Left renal cortex interstitium (tissue), 4 donors: ENCODE results near the gene ZNF264. TPM values are rescaled to one million over a fixed set of nuclear protein-coding genes. Genes with fewer than 3 reads are reported as not detected.
"Not testable (repeated sequence)": the region's sequence is repeated elsewhere in the genome, so short reads cannot be mapped to it uniquely, and the experiment has no call there.

ENCODE experiments used
- DNase-seq, 4 donors: peaks; one replicate each; pipeline ENCODE4 v3.0.0-alpha.2; 2013; ENCODE audit warnings: low read depth in 4 of 4, low spot score in 2 of 4, missing footprints in 1 of 4
- polyA plus RNA-seq, 4 donors: library from polyadenylated mRNA; unstranded; fragments of 120-200 nt; gene quantifications; one replicate each; pipeline ENCODE4 v1.2.1, GENCODE V29; 2013; ENCODE audit not compliant: insufficient read length in 4 of 4

ZNF264 gene
- 10 to 100 TPM; 15.6 to 24.3 (median 20.6) TPM for polyA plus RNA-seq

DNA sequence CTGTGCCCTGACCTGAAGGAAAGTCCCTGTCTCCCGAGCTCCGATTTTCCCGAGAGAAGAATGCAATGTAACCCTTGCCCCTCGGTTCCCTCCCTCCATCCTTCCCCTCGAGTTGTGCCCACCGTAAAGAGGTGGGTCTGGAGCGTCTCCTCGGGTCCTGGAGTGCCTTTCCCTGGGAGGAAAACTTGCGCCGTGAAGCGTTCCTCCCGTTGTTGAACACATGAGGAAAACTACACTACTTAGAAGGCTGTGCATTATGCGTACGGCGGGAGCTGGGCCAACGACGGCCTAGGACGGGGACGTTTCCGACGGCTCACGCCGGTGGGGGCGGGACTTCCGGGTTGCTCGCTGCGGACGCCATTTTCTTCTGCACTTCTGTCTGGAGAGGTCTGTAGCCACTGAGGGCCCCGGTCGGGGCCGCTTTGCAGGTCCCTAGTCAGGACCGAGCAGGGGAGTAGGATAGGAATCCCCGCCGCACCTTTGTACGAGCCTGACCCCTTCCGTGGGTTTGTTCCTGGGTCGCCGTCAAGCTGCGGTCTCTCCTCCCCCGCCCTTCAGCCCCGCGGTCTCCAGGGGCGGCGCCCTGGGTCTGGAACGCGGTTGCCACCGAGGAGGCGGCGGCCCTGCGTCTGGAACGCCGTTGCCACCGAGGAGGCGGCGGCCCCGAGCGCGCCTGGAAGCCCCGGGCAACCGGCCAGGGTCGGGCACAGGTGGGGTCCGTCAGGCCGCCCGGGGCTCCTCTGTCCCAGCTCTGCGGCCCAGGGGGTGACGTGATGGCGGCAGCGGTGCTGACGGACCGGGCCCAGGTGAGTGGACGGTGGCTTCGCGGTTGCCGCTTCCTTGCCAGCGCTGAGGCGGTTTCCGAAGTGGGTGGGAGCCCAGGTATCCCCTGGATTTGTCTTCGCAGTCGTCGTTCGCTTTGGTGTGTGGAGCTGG is at the start of gene ZNF264:
Gene ZNF264, plus strand, starts transcription at position 360 of the 936 bp plus-strand sequence. Its CDS starts 414 bp downstream, at position 774.
- DNase-seq, result peak; percentile 71 to 84 (median 80)

DNA sequence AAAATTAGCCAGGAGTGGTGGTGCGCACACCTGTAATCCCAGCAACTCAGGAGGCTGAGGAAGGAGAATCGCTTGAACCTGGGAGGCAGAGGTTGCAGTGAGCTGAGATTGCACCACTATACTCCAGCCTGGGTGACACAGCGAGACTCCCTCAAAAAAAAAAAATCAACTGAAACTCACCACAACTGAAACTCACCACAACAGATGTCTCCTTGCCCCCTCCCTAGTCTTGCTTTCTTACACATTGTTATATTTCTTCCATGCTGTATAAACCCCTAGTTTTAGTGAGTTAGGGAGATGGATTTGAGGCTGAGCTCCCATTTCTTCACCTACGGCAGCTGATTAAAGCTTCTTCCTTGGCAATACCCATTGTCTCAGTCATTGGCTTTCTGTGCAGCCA is 49.6 kb upstream of the ZNF264 start:
- DNase-seq, result no peak

- DNase-seq, result no peak
Observed at GRCh38 chr19:57152921-57153320, 38.4 kb upstream of the ZNF264 start.

DNA sequence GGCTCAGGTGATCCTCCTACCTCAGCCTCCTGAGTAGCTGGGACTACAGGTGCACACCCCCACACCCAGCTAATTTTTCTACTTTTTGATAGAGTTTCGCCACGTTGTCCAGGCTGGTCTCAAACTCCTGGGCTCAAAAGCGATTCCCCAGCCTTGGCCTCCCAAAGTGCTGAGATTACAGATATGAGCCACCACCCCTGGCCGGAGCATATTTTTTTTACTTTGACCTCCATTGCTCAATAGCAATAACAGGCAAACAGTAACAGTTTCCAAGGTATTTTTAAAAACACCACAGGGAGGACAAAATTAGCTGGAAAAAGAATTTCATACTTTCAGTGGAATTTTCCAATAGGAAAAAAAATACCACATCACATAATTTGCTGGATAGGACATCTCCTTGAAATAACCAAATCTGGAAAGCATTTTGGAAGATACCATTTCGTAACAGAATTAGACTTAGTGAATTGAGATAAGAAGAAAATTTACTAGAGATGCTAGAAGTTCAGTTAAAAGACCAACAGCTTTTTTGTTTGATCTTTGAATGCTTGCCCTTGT is 29.2 kb upstream of the ZNF264 start:
- DNase-seq, result no peak

DNA sequence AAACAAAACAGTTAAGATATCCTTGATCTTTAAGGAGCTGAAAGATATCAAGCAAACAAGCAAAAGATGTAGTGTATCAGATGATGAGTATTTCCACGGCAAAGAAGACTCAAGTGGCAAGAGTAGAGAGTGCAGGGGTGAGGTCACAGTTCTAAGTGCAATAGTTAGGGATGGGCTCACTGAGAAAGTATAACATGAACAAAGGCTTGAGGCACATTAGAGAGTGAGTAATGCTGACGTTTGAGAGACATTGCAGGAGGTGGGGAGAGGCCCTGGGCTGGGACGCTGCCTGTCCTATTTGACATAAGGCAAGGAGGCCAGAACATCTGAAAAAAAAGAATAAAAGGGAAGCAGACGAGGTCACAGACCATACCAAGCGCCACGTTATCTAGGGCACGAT is 25.5 kb upstream of the ZNF264 start:
- DNase-seq, result no peak

DNA sequence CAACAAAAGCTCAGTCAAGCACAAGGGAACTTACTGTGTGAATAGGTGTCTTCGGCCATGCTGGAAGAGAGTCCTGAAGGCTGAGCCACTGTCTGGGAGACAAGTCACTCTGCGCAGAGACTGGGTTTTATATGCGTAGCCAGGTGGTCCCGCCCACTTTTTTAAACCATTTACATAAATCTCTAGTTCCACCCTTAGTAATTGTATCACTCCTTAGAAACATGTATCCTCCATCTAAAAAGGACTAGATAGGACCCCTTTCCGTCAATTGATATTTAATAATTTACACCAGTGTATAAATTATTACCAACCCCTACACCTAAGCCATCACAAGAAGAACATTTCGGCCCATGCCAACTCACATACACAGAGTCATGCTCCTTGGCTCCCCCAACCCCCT is 23.9 kb upstream of the ZNF264 start, which contains the start of gene DUXA:
Gene DUXA, minus strand, starts transcription at position 101 of the 400 bp plus-strand sequence. Its CDS starts 42 bp downstream, at position 59.
- DNase-seq, result no peak

DNA sequence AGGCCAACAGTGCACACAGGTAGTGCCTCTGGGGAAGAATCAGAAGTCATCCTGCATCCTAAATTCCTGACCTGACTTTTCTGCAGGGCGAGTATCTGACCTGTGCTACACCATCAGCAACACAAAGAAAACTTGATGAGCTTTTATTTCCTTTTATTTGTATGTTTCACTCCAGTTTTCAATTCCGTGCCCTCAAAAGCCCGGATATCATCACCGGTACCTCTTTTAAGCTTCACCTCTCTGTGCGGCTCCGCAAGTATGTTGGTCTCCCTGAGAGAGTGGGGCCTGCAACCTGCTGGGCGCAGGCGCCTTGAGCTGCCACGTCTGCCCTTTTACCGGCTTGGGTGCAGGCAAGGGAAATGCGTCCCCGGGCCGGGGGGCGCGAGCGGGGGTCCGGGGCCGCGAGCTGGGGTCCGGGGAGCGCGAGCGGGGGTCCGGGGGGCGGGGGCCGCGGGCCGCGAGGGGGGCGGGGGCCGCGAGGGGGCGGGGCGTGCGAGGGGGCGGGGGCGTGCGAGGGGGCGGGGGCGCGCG is 19.7 kb upstream of the ZNF264 start:
- DNase-seq, result peak in 3 of 4 donors; percentile 18 to 34 (median 23)

DNA sequence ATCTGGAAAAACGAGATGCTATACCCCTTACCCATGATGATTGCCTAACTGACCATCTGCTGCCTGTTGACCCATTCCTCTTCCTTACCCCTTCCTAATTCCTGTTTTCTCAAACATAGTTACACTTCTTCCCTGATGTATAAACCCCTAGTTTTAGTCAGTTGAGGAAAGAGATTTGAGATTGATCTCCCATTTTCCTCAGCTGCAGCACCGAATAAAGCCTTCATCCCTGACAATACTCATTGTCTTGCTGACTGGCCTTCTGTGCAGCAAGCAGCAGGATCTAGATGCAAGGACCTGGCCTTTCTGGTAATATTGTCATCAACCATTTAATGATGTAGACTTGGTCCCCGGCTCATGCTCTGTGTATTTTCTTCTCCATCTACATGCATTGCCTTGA is 999 bp upstream of the ZNF264 start:
- no peak for DNase-seq

GRCh38 chr19:57192077-57192420 is 749 bp downstream of the ZNF264 start:
- peak in 3 of 4 donors; percentile 9 to 32 (median 16) for DNase-seq

DNA sequence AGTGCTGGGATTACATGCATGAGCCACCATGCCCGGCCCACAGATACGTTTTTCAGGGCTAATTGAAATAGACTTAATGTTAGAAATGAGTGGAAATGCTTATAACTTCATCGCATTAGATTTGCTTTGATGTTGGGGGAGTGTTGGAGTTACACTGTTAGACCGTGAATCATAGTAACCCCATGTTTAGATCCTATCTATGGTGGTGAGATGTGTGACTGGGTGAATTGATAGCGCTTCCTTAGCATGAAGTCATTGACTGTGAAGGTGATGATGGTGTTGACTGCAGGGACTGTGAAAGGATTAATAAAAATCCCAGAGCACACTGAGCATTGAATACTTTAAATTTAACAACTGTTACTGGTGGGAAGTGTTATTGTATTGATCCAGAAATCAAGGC is 1.7 kb downstream of the ZNF264 start:
- no peak for DNase-seq

GRCh38 chr19:57197874-57198273 is 6.6 kb downstream of the ZNF264 start:
- not testable (repeated sequence) for DNase-seq

GRCh38 chr19:57202160-57202559 is 10.9 kb downstream of the ZNF264 start:
- no peak for DNase-seq

- DNase-seq, result no peak
Observed at GRCh38 chr19:57210381-57210780, 19.1 kb downstream of the ZNF264 start.

DNA sequence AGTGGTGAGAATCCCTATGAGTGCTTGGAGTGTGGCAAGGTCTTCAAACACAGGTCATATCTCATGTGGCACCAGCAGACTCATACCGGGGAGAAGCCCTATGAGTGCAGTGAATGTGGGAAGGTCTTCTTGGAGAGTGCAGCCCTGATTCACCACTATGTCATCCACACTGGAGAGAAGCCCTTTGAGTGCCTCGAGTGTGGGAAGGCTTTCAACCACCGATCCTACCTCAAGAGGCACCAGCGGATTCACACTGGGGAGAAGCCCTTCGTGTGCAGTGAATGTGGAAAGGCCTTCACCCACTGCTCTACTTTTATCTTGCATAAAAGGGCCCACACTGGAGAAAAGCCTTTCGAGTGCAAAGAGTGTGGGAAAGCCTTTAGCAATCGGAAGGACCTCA is 20.8 kb downstream of the ZNF264 start:
- DNase-seq, result no peak

- DNase-seq, result peak in 1 of 4 donors; percentile 2
Observed at GRCh38 chr19:57227502-57227901, 36.2 kb downstream of the ZNF264 start.

- no peak for DNase-seq
Observed at GRCh38 chr19:57231686-57232085, 40.4 kb downstream of the ZNF264 start.

GRCh38 chr19:57233207-57233606 is 41.9 kb downstream of the ZNF264 start:
- no peak for DNase-seq

DNA sequence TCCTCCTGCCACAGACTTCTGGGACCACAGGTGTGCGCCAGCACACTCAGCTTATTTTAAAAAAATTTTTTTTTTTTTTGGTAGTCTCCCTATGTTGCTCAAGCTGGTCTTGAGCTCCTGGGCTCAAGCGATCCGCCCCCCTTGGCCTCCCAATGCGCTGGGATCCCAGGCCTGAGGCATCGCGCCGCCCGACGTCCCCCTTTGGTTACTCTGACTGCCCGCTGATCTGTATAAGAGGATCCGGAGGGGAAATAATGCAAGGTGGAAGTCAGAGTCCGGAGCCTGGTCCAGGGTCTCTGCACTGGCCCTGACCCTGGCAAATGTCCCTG is 48.6 kb downstream of the ZNF264 start:
- DNase-seq, result no peak

DNA sequence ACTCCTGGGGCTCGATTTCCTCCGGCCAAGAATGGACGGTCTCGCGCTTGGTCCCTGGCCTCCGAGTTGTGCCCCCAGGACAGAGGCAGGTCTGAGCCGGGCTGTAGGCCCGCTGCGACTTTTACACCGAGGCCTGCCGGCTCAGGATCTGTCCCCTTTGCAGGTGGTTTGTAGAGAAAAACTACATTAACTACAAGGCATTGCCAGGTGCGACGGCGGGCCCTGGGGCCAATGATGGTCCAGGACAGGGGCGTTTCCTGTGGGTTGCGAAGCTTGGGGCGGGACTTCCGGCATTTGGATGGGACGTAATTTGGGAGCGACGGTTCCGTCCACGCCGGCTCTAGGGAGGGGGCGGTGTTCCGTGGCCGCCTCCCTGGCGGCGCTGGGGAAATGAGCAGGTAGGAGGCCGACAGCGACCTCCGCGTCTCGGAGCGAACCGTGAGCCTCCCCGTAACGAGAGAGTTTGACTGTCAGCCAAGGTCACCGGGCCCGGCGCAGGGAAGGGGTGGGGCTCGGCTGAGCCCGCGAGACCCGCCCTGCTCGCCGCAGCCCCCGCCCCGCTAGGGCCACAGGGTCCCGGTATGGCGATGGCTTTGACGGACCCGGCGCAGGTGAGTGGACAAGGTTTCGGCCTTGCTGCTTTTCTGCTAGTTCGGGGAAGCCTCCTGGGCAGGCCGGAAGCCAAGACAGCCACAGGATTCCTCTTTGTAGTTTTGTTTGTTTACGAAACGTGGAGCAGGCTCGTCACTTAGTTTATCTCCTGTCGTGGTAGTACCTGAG is 49.2 kb downstream of the ZNF264 start, which contains the start of gene ZNF805:
Gene ZNF805, plus strand, starts transcription at position 322 of the 780 bp plus-strand sequence. Its CDS starts 260 bp downstream, at position 582.
- DNase-seq, result peak; percentile 76 to 94 (median 88)

- peak in 1 of 4 donors; percentile 1 for DNase-seq
Observed at GRCh38 chr19:57241176-57241575, 49.9 kb downstream of the ZNF264 start.

GRCh38 chr19:57242821-57243220 is 51.5 kb downstream of the ZNF264 start:
- DNase-seq, result no peak
